Upper lobe of left lung (tissue), 6 donors: ENCODE data around the gene AHNAK. TPM values are rescaled to one million over a fixed set of nuclear protein-coding genes. Genes with fewer than 3 reads are reported as not detected.
A peak's percentile ranks its signal among the peaks of the same experiment; 100 is the strongest.

Experiments used
- ATAC-seq, 2 donors: fragments of 200-7000 bp; cut with Tn5 transposase; one replicate each; pipeline ENCODE4 v1.9.1; 2022; ENCODE audit warnings: mild to moderate bottlenecking in 2 of 2, moderate library complexity in 2 of 2; ENCODE audit not compliant: low FRiP score in 2 of 2
- DNase-seq, 2 donors: peaks; one replicate each; pipeline ENCODE4 v3.0.0-alpha.2; 2019 to 2020
- H3K27ac ChIP-seq, 4 donors: fragments of 200-600 bp; sonication (generic); one replicate each; pipeline ENCODE4 v1.5.1; 2016 to 2019
- H3K27me3 ChIP-seq, 4 donors: fragments of 200-600 bp; sonication (generic); one replicate each; pipeline ENCODE4 v1.5.1; 2017 to 2019
- H3K36me3 ChIP-seq, 4 donors: fragments of 200-600 bp; sonication (generic); one replicate each; pipeline ENCODE4 v1.5.1; 2016 to 2019
- H3K4me1 ChIP-seq, 4 donors: fragments of 200-600 bp; sonication (generic); one replicate each; pipeline ENCODE4 v1.5.1; 2018 to 2019
- H3K4me3 ChIP-seq, 4 donors: fragments of 200-600 bp; sonication (generic); one replicate each; pipeline ENCODE4 v1.5.1; 2017 to 2019; ENCODE audit warnings: mild to moderate bottlenecking in 2 of 4, moderate library complexity in 1 of 4
- H3K9me3 ChIP-seq, 4 donors: fragments of 200-600 bp; sonication (generic); one replicate each; pipeline ENCODE4 v1.5.1; 2018 to 2019
- EP300 ChIP-seq, 4 donors: sonication (generic); formaldehyde crosslinking; IDR thresholded peaks; one replicate each; pipeline ENCODE4 v1.5.1; 2017; ENCODE audit warnings: antibody characterized with exemption in 4 of 4, control low read depth in 2 of 4
- POLR2A ChIP-seq, 4 donors: fragments of 450-650 bp; IDR thresholded peaks; one replicate each; pipeline ENCODE4 v1.5.1; 2016 to 2017; ENCODE audit warnings: antibody characterized with exemption in 4 of 4, mild to moderate bottlenecking in 2 of 4
- POLR2AphosphoS5 ChIP-seq, 2 donors: sonication (generic); formaldehyde crosslinking; IDR thresholded peaks; one replicate each; pipeline ENCODE4 v1.5.1; 2017; ENCODE audit warnings: antibody characterized with exemption in 2 of 2
- WGBS, 2 donors: methylation state at CpG; one replicate each; pipeline ENCODE4 v1.1.5; 2017 to 2018; 5-methylcytosine and 5-hydroxymethylcytosine counted together
- total RNA-seq, 6 donors: library from RNA; depleted of rRNA in 4 of 6; stranded (reverse); fragments of >200 nt in 4 of 6; gene quantifications; one replicate each; pipeline versions ENCODE4 v1.1.0 to v1.2.1, GENCODE V29; 2016 to 2021
- TF ChIP-seq, protein P1 (sequence below), 6 experiments: fragments of 450-650 bp in 4 of 6; fragments of 200-600 bp in 2 of 6; sonication (generic) in 2 of 6; IDR thresholded peaks; one replicate each; pipeline ENCODE4 v1.5.1; 2016 to 2019; ENCODE audit warnings: antibody characterized with exemption in 6 of 6
- donor health status: DM: no; HTN: no; CAD: no; lungs with moderate emphysema.
- donor health status: DM: no; HTN: yes; CAD: no; lungs with severe emphysema.

The AHNAK gene
- total RNA-seq, 6 donors from 2014 or later, result 583 to 1,153 (median 829) TPM

- no peak for TF ChIP-seq POLR2A (IDR thresholded peaks at IDR 0.05)
- TF ChIP-seq, protein P1, sequence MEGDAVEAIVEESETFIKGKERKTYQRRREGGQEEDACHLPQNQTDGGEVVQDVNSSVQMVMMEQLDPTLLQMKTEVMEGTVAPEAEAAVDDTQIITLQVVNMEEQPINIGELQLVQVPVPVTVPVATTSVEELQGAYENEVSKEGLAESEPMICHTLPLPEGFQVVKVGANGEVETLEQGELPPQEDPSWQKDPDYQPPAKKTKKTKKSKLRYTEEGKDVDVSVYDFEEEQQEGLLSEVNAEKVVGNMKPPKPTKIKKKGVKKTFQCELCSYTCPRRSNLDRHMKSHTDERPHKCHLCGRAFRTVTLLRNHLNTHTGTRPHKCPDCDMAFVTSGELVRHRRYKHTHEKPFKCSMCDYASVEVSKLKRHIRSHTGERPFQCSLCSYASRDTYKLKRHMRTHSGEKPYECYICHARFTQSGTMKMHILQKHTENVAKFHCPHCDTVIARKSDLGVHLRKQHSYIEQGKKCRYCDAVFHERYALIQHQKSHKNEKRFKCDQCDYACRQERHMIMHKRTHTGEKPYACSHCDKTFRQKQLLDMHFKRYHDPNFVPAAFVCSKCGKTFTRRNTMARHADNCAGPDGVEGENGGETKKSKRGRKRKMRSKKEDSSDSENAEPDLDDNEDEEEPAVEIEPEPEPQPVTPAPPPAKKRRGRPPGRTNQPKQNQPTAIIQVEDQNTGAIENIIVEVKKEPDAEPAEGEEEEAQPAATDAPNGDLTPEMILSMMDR (IDR thresholded peaks at IDR 0.05), result peak in 1 of 6 experiments; percentile 4
- no peaks in the 10 kb centered on the region for H3K9me3 ChIP-seq
- H3K4me3 ChIP-seq, result peak overlapping the region; percentile 85 to 99 (median 92)
- H3K27ac ChIP-seq, result peak overlapping the region; percentile 96 to 99 (median 98)
- no peaks in the 10 kb centered on the region for H3K36me3 ChIP-seq
- H3K27me3 ChIP-seq, result peaks cover 0 to 4% (median 0%) of the 10 kb centered on the region in 4 donors
- peak in 1 of 2 donors; percentile 0 for ATAC-seq
- WGBS, 2 donors, result 3 to 8% methylated on average over 10 to 24 of the region's 32 CpGs
- peaks cover 65 to 89% (median 80%) of the 10 kb centered on the region in 4 donors for H3K4me1 ChIP-seq
- peak in 1 of 2 donors; percentile 88 for DNase-seq
Measured at GRCh38 chr11:62544581-62545436, 1.8 kb downstream of the AHNAK start.

DNA sequence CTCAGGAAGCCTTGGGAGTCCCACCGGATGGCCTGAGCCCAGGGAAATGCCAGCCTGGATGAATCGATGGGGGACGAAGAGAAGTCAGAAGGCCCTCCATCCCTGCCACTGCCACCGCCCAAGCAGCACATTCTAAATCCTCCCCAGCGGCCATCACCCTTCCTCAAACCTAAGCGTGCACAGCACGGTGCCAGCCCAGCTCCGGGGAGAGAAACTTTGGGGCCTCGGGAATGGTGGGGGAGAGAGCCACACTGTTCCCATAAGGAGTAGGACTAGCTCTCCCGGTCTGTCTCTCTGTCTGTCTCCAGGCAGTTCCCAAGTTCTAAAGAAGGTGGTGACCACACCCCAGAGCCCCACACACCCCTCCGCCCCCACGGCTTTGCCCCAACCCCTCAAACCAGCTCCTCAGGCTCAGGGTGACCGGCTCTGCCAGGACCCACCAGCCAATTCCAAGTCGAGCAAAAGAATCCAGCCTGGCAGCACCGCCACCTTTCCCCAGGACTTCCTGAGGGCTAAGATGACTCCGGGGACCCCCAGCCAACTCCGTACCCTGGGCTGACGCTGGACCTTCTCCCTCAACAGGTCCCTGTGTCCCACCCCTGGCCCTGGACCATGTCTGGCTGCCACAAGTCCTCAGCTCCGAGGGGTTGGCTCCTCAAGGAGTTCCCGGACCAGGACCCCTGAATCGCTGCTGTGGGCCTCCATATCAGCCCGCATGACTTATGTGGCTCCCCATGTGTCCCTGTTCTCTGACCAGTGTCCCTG, 2.7 kb downstream of the AHNAK start:
- DNase-seq, result no peak

GRCh38 chr11:62542750-62543567, 3.6 kb downstream of the AHNAK start:
- H3K27me3 ChIP-seq, result peaks cover 0 to 4% (median 0%) of the 10 kb centered on the region in 4 donors
- DNase-seq (peak; percentile 80 to 95), ATAC-seq (peak; percentile 70 to 73)
- H3K4me3 ChIP-seq, result peak overlapping the region; percentile 85 to 99 (median 92)
- H3K9me3 ChIP-seq, result no peaks in the 10 kb centered on the region
- H3K27ac ChIP-seq, result peak overlapping the region; percentile 96 to 99 (median 98)
- peaks cover 65 to 89% (median 80%) of the 10 kb centered on the region in 4 donors for H3K4me1 ChIP-seq
- 14 to 34% methylated on average over 8 to 23 of the region's 30 CpGs for WGBS, 2 donors
- peaks cover 0 to 10% (median 0%) of the 10 kb centered on the region in 4 donors for H3K36me3 ChIP-seq
- TF ChIP-seq, protein P1 (IDR thresholded peaks at IDR 0.05), result peak; percentile 99 to 100 (median 99)
- peak in 2 of 4 donors; percentile 7 to 20 for TF ChIP-seq POLR2A (IDR thresholded peaks at IDR 0.05)
- peak in 1 of 2 donors; percentile 43 for TF ChIP-seq POLR2AphosphoS5 (IDR thresholded peaks at IDR 0.05)
- no peak for TF ChIP-seq EP300 (IDR thresholded peaks at IDR 0.05)

More for the DNA sequence above, 2.7 kb downstream of the AHNAK start:
- peaks cover 65 to 89% (median 80%) of the 10 kb centered on the region in 4 donors for H3K4me1 ChIP-seq
- peak overlapping the region; percentile 96 to 99 (median 98) for H3K27ac ChIP-seq
- H3K9me3 ChIP-seq, result no peaks in the 10 kb centered on the region
- ATAC-seq, result no peak
- 22 to 35% methylated on average over 7 to 22 of the region's 22 CpGs for WGBS, 2 donors
- peaks cover 0 to 2% (median 0%) of the 10 kb centered on the region in 4 donors for H3K36me3 ChIP-seq
- H3K4me3 ChIP-seq, result peak overlapping the region; percentile 85 to 99 (median 92)
- TF ChIP-seq, protein P1 (IDR thresholded peaks at IDR 0.05), result no peak
- no peak for TF ChIP-seq POLR2AphosphoS5 (IDR thresholded peaks at IDR 0.05)
- TF ChIP-seq EP300 (IDR thresholded peaks at IDR 0.05), result no peak
- no peak for TF ChIP-seq POLR2A (IDR thresholded peaks at IDR 0.05)
- peaks cover 0 to 4% (median 0%) of the 10 kb centered on the region in 4 donors for H3K27me3 ChIP-seq

GRCh38 chr11:62542111-62542745, 4.4 kb downstream of the AHNAK start:
- Histone ChIP-seq H3K27me3 (peaks cover 0 to 4% (median 0%) of the 10 kb centered on the region in 4 donors), H3K4me3 (peak overlapping the region; percentile 85 to 99 (median 92)), H3K36me3 (peaks cover 0 to 10% (median 0%) of the 10 kb centered on the region in 4 donors), H3K27ac (peak overlapping the region; percentile 96 to 99 (median 98)), H3K9me3 (no peaks in the 10 kb centered on the region), H3K4me1 (peaks cover 63 to 89% (median 78%) of the 10 kb centered on the region in 4 donors)
- ATAC-seq (no peak), DNase-seq (no peak)
- 45 to 47% methylated on average over 6 of the region's 6 CpGs for WGBS, 2 donors
- TF ChIP-seq, protein P1 (IDR thresholded peaks at IDR 0.05), result no peak
- TF ChIP-seq POLR2AphosphoS5 (IDR thresholded peaks at IDR 0.05) (no peak), POLR2A (IDR thresholded peaks at IDR 0.05) (no peak), EP300 (IDR thresholded peaks at IDR 0.05) (no peak)
